SKM-1 treated with dmso at 0.1 percent for 144 hours (cell line): ENCODE measurements around the gene MOCS3.

Source experiments
- DNase-seq: peaks from one replicate; lab custom pipeline; 2025; ENCODE audit not compliant: unreplicated experiment; lab: John Stamatoyannopoulos, UW

MOCS3 gene

GRCh38 chr20:50980851-50981713, 22.5 kb downstream of the MOCS3 start:
- peak; percentile 57 for DNase-seq

DNA sequence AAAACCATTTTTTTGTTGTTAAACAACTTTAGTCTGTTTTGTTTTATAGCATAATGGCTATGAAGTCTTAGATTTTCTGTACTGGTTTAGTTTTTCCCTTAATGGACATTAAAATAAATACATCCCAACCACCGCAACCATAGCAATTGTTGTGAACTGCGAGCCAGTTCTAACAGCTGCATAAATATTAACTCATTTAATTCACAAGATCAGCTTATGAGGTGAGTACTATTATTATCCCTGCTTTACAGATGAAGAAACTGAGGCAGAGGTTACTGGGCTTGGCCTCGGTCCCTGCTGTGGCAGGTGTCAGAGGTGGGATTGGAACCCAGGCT, 23.1 kb downstream of the MOCS3 start:
- DNase-seq = no peak

DNA sequence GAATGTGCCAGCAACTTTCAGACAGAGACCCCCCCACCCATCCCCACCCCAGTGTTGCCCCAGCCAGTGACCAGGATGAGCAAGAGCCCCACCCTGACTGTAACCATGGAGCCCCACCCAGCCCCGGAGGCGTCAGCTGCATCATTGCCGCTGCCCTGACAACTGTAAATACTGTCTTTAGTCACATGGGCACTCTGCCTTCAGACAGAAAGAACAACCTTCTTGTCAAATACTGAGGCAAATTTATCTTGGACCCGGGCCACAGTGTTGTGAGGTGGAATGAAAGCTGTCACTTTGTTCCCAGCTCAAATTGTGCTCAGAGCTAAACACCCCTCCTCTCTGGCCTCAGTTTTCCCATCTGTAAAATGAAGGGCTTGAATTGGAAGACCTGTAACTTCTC, 23.7 kb downstream of the MOCS3 start:
- no peak for DNase-seq

- peak; percentile 10 for DNase-seq
These were observed 24.7 kb downstream of the MOCS3 start for GRCh38 chr20:50983321-50983720.

DNA sequence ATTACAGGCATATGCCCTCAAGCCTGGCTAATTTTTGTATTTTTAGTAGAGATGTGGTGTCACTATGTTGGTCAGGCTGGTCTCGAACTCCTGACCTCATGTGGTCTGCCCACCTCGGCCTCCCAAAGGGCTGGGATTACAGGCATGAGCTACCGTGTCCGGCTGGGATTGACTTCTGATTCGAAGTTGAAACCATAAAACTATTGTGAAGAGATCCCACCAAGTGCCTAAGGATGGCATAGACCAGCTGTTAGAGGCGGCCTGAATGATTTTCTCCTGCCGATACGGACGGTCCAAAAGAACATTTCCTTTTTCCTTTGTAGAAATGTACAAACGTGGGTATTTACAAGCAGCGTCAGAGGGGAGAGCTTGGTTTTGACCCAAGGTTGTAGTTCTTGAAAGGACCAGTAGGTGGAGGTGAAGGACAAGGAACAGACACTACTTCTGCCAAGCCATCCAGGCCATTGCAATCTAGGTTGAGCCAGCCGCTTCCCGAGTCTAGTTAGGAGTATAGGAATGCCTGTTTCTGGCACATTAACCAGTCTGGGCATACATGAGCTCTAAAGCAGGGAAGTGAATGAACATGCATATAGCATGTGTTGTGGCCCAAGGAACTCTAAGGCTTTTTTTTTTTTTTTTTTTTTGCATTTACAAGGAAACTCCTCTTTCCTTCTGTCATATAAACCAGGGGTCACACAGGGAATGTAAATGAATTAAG, 29.0 kb downstream of the MOCS3 start:
- DNase-seq = peak; percentile 66

DNA sequence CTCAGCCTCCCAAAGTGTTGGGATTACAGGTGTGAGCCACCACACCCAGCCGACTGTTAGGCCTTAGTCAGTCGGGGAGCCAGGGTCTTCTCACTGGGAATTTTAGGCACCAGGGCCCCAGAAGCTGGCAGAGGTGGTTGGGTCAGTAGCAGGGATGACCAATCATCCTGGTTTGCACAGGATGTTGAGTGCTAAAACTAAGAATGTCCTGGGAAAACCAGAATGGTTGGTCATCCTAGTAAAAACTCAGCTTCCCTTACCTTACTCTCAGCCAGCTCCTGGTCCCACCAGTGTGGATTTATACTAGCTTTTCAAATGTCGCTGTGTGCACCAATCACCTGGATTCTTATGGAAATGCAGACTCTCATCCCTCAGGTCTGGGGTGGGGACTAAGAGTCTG, 32.5 kb downstream of the MOCS3 start:
- no peak for DNase-seq

GRCh38 chr20:50992336-50992732, 33.7 kb downstream of the MOCS3 start:
- no peak for DNase-seq

GRCh38 chr20:50992733-50993457, 34.3 kb downstream of the MOCS3 start:
- DNase-seq = peak; percentile 92

GRCh38 chr20:50993876-50994275, 35.3 kb downstream of the MOCS3 start:
- no peak for DNase-seq

DNA sequence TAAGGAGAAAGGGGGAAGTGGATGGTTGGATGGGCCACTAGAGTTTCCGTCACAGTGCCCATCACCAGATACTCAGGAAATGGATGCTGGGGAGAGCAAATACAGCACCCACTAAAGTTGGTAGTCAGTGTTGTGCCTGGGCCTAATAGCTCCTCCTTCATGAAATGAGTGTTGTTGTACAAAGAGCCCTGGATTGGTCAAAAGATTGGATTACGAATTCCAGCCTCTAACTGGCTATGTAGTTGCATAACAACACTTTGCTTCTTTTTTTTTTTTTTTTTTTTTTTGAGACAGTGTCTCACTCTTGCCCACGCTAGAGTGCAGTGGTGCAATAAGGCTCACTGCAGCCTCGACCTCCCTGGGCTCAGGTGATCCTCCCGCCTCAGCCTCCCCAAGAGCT, 36.9 kb downstream of the MOCS3 start:
- DNase-seq = no peak

DNA sequence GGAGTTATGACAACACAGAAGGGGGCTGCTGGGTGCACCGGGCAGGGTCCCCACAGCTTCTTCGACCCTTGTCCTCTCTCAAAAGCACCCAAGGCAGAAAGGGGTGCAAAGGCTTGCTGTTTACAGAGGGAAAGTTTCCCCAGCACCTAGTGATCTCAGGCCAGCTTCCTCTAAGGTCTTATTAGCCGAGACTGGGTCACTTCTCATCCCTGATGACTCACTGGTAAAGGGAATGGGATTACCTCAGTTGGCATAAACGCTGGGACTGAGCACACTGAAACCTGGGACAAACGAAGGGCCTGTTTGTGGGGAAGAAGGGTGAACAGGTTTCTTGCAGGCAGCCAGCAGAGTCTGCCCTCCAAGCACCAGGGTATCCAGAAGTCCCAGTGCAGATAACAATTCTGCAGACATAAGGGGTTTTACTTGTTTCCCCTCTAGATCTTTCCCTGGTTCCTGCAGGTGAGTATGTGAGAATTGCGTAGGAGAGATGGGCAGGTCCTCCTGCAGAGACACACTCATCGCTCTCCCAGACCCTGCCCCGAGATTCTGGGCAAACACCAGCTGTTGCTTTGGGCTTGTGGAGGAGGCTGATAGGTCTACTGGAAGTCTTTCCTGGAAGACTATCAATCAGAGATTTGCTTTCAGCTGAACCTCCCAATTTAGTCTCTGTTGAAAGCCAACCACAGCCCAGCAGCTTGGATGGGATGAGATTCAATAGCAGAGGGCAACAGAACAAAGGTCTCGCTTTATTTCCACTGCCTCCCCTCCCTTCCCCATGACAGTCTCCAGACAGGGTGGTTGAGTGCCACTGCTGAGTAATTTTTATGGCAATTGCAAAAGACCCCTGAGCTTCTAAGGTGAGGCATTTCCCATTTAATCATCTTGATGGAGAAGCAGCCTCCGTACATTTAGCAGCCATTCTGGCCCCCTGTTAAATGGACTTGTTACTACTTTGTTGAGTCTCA, 38.6 kb downstream of the MOCS3 start:
- no peak for DNase-seq

DNA sequence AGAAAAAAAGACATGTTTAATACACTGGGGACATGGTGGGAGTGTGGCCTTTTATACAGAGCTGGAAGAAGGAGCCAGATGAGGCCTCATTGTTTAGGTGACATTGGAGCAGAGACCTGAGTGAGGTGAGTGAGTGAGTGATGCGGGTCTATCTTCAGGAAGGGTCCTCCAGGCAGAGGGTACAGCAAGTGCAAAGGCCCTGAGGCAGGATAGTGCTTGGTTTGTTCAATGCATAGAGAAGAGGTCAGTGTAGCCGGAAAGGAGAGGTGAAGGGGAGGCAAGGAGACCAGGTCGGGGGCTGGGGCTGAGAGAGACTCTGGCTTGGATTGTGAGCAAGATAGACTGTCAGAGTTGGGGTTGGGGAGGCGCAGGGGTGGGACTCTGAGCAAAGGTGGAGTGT, 40.7 kb downstream of the MOCS3 start:
- no peak for DNase-seq

GRCh38 chr20:51001430-51002265, 43.0 kb downstream of the MOCS3 start:
- DNase-seq = no peak

DNA sequence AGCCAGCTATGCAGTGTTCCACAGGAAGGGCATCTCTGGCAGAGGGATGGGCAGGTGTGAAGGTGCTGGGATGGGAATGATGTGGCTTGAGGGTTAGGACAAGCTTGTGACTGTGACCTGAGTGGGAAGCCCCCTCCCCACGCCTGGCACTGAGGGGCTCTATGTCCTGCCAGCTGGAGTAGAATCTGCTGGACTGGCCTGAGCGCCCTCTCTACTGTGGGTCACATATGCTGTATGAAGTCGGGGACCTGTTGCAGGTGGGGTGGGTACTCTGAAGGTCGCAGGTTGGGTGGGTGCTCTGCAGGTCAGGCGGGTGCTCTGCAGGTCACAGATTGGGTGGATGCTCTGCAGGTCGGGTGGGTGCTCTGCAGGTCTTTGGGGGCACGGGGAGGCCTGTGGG, 44.0 kb downstream of the MOCS3 start:
- DNase-seq = no peak

DNA sequence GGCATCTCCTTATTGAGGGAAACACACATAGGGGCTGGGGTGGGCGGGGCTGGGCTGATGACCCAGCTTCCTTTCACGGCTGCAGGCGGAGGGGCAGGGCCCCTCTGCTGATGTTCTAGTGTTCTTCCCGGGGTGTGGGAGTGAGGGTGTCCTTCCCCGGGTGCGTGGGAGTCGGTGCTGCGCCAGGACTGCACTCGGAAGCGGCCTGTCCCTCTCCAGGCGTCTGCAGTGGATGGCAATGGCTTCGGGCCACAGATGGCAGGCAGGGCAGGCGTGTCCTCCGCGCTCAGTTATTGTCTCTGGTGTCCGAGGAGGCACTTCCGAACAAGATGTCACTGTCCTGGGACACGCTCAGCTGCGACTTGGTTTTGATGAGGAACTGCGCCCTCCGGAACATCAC, 45.1 kb downstream of the MOCS3 start:
- no peak for DNase-seq

- no peak for DNase-seq
These were observed 45.7 kb downstream of the MOCS3 start for GRCh38 chr20:51004305-51004727.

DNA sequence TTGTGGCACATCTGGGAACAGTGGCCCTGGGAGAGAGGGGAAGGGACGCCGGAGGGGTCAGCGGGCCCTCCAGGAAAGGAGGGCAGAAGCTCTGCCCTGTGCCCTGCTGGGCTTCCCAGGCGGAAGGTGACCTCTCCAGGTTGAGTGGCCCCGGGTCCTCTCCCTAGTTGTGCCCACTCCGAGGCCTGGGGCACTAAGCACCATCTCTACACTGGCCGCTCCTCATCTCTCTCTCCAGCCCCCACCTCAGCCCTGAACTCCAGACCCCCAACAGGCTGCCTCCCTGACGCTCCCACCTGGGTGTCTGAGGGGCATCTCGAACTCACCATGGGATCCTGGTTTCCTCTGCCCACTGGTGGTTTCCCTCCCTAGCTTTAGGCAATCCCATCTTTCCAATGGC, 46.2 kb downstream of the MOCS3 start:
- no peak for DNase-seq

DNA sequence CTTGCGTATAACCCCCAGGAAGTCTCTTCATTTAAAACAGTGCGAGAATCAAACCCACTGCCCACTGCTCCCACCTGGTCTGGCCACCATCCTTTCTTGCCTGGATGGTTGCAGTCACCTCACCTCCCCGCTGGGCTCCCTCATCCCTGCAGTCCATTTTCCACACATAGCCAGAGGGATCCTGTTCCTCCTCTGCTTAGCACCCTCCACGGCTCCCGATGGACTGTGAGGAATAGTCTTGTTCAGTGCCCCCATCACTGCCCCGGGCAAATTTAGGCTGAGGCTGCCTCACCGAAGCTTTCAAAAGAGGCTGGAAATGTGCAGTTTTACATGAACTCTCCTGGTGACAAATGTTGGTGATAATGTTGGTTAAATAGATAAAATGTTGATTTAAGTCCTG, 46.6 kb downstream of the MOCS3 start:
- DNase-seq = no peak

DNA sequence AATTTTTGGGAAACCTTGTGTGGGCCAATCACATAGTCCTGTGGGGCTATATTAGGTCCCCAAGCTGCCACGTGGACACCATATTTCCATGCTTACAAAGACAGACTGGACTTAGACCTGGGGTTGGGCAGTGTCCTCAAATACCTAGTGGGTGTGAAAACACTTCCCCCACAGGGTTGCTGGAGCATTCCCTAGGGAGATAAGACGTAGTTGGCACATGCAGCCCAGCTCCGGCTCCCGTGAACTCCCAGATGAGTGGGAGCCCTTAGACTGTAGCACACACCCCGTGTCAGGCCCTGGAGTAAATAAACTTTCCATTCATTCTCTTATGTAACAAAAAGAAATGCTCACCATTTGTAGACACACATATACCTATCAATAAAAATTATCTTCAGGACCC, 50.1 kb downstream of the MOCS3 start:
- DNase-seq = no peak
